Stimulated activated memory B cell treated with anti-CD40 and anti-IgM and Interleukin-4, amounts not matched to agents 10 μg/mL and 1 μg/mL and 100 μg/mL, for 72 hours (primary cell): ENCODE data around the gene BCAM.
"Not testable (repeated sequence)": the region's sequence is repeated elsewhere in the genome, so short reads cannot be mapped to it uniquely, and the experiment has no call there.

Source experiments
- ATAC-seq: fragments of 150-1000 bp; cut with Tn5 transposase; 2 replicates; pipeline ENCODE4 v1.10.0; 2021
- H3K27ac Mint-ChIP-seq: one replicate; pipeline ENCODE4 v1.8.0; 2022; ENCODE audit warnings: mild to moderate bottlenecking, mixed read lengths
- H3K27me3 Mint-ChIP-seq: one replicate; pipeline ENCODE4 v1.8.0; 2022; ENCODE audit warnings: mixed read lengths
- H3K36me3 Mint-ChIP-seq: one replicate; pipeline ENCODE4 v1.8.0; 2022; ENCODE audit warnings: mixed read lengths
- H3K4me1 Mint-ChIP-seq: one replicate; pipeline ENCODE4 v1.8.0; 2022; ENCODE audit warnings: mixed read lengths
- H3K4me3 Mint-ChIP-seq: one replicate; pipeline ENCODE4 v1.8.0; 2022; ENCODE audit warnings: mild to moderate bottlenecking, moderate library complexity, mixed read lengths
- H3K9me3 Mint-ChIP-seq: one replicate; pipeline ENCODE4 v1.8.0; 2022; ENCODE audit warnings: mixed read lengths

The BCAM gene, protein sequence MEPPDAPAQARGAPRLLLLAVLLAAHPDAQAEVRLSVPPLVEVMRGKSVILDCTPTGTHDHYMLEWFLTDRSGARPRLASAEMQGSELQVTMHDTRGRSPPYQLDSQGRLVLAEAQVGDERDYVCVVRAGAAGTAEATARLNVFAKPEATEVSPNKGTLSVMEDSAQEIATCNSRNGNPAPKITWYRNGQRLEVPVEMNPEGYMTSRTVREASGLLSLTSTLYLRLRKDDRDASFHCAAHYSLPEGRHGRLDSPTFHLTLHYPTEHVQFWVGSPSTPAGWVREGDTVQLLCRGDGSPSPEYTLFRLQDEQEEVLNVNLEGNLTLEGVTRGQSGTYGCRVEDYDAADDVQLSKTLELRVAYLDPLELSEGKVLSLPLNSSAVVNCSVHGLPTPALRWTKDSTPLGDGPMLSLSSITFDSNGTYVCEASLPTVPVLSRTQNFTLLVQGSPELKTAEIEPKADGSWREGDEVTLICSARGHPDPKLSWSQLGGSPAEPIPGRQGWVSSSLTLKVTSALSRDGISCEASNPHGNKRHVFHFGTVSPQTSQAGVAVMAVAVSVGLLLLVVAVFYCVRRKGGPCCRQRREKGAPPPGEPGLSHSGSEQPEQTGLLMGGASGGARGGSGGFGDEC

DNA sequence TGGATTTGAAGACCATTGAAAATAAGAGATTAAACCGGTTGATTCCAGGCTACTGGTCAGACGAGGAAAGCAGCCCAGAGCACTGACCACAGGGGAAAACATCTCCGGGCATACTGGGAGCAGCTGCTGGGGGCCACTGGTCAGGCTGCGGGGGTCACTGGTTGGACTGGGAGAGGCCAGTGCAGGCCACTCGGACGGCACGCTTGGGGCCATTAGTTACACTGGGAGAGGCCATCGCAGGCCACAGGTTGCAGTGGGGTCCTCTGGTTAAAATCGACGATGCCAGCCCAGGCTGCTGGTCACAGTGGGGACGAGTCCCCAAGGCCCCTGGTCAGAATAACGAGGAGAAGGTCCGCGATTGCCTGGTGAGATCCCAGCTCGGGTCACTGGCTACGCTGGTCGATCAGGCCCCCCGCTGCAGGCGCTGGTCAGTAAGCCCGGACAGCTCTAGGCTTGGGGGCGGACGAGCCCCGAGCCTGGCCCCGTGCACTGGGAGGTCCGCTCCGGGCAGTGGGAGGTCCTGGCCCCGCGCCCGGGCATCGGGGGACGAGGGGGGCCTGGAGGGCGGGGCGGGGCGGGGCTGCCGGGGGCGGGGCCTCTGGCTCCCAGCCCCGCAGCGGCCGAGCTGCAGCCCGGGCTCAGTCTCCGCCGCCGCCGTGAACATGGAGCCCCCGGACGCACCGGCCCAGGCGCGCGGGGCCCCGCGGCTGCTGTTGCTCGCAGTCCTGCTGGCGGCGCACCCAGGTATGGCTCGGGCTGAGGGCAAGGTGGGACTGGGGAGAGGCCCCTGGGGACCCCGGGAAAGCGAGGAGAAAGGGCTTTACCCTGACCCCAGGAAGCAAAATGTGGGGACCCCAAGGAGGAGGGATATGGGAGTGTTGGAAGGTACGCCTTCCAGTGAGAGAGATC, at the start of gene BCAM:
Gene BCAM (plus strand): TSS at position 641 of the 909 bp plus-strand sequence. CDS start 22 bp downstream, at position 663.
- Mint-ChIP-seq H3K9me3 (no peaks in the 10 kb centered on the region), H3K4me3 (peak within 1 kb of the TSS; percentile 30), H3K27ac (no peak within 1 kb of the TSS), H3K27me3 (peaks cover 65% of the 10 kb centered on the region), H3K4me1 (peaks cover 7% of the 10 kb centered on the region), H3K36me3 (no peaks in the 10 kb centered on the region)
- no peak for ATAC-seq

- ATAC-seq: no peak
- Mint-ChIP-seq H3K27ac (no peak overlapping the region), H3K4me3 (no peak overlapping the region), H3K27me3 (no peaks in the 10 kb centered on the region), H3K36me3 (peaks cover 34% of the 10 kb centered on the region), H3K4me1 (peaks cover 13% of the 10 kb centered on the region), H3K9me3 (no peaks in the 10 kb centered on the region)
These were observed 46.9 kb upstream of the BCAM start for GRCh38 chr19:44762038-44762437.

- Mint-ChIP-seq H3K4me3 (no peak overlapping the region), H3K9me3 (peaks cover 6% of the 10 kb centered on the region), H3K27ac (peak overlapping the region; percentile 17), H3K4me1 (peaks cover 32% of the 10 kb centered on the region), H3K27me3 (no peaks in the 10 kb centered on the region), H3K36me3 (peaks cover 5% of the 10 kb centered on the region)
- no peak for ATAC-seq
These were observed 43.6 kb upstream of the BCAM start for GRCh38 chr19:44765033-44765948.

GRCh38 chr19:44765949-44766335, 43.0 kb upstream of the BCAM start:
- ATAC-seq: no peak
- no peak overlapping the region for H3K27ac Mint-ChIP-seq
- no peaks in the 10 kb centered on the region for H3K27me3 Mint-ChIP-seq
- no peak overlapping the region for H3K4me3 Mint-ChIP-seq
- no peaks in the 10 kb centered on the region for H3K36me3 Mint-ChIP-seq
- H3K9me3 Mint-ChIP-seq: peaks cover 6% of the 10 kb centered on the region
- peaks cover 36% of the 10 kb centered on the region for H3K4me1 Mint-ChIP-seq

DNA sequence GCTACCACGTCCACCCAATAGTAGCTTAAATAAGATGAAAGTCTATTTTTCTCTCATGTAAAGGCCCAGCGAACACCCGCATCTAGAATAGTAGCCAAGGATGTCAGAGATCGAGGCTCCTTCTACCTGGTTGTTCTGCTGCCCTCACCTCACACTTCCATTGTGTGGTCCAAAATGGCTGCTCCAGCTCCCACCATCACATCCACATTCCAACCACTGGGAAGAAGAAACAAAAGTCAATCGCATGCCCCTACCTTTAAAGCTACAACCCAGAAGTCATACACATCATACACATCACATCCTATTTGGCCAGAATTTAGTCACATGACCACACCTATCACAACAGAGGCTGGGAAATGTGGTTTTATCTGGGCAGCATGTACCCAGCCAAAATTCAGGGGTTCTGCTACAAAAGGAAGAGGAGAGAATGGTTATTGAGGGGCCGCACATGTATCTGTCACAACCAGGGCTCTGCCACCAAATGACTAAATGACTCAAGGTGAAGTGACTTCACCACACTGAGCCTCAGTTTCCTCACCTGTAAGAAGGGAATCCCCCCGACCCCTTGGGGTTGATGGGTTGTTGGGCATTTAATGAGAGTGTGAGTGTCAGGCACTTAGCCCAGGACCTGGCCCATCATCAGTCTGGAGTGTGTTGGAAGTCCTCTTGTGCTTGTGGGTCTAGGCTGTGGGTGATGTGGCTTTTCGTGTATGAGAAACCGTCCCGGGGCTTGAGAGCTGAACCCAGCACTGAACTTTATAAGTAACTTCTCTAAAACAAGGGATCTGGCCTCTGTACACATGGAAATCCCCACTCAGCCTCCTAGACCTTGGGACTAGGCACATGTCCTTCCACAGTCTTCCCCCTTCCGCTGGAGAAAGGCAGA, 41.4 kb upstream of the BCAM start:
- no peak overlapping the region for H3K4me3 Mint-ChIP-seq
- no peaks in the 10 kb centered on the region for H3K27me3 Mint-ChIP-seq
- no peak for ATAC-seq
- H3K36me3 Mint-ChIP-seq: no peaks in the 10 kb centered on the region
- H3K27ac Mint-ChIP-seq: no peak overlapping the region
- peaks cover 6% of the 10 kb centered on the region for H3K9me3 Mint-ChIP-seq
- peaks cover 37% of the 10 kb centered on the region for H3K4me1 Mint-ChIP-seq

GRCh38 chr19:44770550-44771257, 38.2 kb upstream of the BCAM start:
- Mint-ChIP-seq H3K4me1 (peaks cover 31% of the 10 kb centered on the region), H3K36me3 (no peaks in the 10 kb centered on the region)

DNA sequence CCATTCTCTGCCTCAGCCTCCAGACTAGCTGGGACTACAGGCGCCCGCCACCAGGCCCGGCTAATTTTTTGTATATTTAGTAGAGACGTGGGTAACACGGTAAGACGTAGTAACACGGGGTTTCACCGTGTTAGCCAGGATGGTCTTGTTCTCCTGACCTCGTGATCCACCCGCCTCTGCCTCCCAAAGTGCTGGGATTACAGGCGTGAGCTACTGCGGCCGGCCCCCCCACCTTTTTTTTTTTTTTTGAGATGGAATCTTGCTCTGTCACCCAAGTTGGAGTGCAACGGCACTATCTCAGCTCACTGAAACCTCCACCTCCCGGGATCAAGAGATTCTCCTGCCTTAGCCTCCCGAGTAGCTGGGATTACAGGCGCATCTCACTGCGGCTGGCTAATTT, 36.8 kb upstream of the BCAM start:
- H3K4me3 Mint-ChIP-seq, H3K27ac Mint-ChIP-seq: not testable (repeated sequence)

More at GRCh38 chr19:44770550-44771257, 38.2 kb upstream of the BCAM start:
- Mint-ChIP-seq H3K9me3 (peaks cover 6% of the 10 kb centered on the region), H3K27me3 (no peaks in the 10 kb centered on the region), H3K27ac (peak overlapping the region; percentile 58), H3K4me3 (peak overlapping the region; percentile 48)
- ATAC-seq: peak; percentile 100

DNA sequence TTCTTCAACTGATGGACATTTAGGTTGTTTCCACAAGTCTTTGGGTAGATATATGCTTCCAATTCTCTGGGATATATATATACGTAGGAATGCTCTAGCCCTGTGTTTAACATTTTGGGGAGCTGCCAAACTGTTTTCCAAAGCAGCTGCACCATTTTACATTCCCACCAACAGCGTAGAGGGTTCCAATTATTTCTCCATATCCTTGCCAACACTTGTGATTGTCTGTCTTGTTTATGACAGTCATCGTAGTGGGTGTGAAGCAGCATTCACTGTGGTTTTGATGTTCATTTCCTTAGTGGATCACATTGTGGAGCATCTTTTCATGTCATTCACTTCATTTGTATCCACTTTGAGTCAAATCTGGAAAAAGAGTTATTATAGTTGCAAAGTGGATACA, 35.9 kb upstream of the BCAM start:
- Mint-ChIP-seq H3K27me3 (peaks cover 9% of the 10 kb centered on the region), H3K36me3 (no peaks in the 10 kb centered on the region), H3K9me3 (peaks cover 3% of the 10 kb centered on the region), H3K4me3 (no peak overlapping the region), H3K27ac (no peak overlapping the region), H3K4me1 (peaks cover 23% of the 10 kb centered on the region)
- no peak for ATAC-seq

More for the DNA sequence above, 36.8 kb upstream of the BCAM start:
- not testable (repeated sequence) for H3K9me3 Mint-ChIP-seq, ATAC-seq, H3K36me3 Mint-ChIP-seq, H3K27me3 Mint-ChIP-seq
- H3K4me1 Mint-ChIP-seq: peaks cover 31% of the 10 kb centered on the region

DNA sequence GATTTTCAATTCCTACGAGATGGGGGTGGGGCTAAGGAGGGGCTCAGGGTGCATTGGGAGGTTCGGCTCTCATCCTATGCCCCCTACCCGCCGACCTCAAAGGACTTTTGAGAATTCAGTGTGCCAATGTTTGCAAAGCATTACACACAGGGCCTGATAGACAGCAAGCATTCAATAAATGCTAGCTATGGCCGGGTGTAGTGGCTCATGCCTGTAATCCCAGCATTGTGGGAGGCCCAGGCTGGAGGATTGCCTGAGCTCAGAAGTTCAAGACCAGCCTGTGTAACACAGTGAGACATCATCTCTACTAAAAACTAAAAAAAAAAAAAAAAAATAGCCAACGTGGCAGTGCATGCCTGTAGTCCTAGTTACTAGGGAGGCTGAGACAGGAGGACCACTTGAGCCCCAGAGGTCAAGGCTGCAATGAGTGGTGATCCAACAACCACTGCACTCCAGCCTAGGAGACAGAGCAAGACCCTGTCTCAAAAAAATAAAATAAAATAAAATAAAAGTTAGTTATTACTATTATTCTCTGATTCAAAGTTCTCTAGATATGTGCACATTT, 33.1 kb upstream of the BCAM start:
- peaks cover 3% of the 10 kb centered on the region for H3K4me1 Mint-ChIP-seq
- no peak overlapping the region for H3K27ac Mint-ChIP-seq
- no peak overlapping the region for H3K4me3 Mint-ChIP-seq
- no peaks in the 10 kb centered on the region for H3K9me3 Mint-ChIP-seq
- no peak for ATAC-seq
- no peaks in the 10 kb centered on the region for H3K36me3 Mint-ChIP-seq
- peaks cover 19% of the 10 kb centered on the region for H3K27me3 Mint-ChIP-seq

DNA sequence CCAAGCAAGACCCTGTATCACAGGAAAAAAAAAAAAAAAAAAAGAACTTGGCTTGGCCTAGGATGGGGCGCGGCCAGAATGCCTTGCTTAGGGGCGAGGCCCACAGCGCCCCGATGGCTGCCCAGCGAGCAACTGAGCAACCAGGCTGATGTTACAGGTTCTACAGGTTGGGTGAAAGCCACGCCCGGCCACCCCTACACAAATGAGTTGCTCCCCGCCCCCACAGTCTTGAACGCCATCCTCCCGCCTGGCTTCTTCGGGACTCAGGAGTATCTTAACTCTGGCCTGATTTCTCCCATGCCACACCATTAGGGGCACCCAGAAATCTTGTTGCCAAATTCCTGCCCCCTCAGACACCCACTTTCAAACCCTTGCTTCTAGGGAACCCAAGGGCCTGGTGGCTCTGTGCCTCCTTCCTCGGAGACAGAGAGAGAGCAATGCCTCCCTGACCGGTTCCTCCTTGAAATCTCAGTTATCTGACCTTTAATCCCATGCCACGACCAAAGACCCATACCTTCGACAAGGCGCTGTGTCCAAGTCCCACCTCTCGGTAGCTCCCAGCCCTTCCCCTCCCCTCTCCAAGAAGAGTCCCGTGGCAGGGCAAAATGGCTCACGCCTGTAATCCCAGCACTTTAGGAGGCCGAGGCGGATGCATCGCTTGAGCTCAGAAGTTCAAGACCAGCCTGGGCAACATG, 32.4 kb upstream of the BCAM start:
- Mint-ChIP-seq H3K36me3 (no peaks in the 10 kb centered on the region), H3K4me1 (no peaks in the 10 kb centered on the region), H3K27ac (no peak overlapping the region), H3K4me3 (no peak overlapping the region), H3K9me3 (no peaks in the 10 kb centered on the region), H3K27me3 (peaks cover 19% of the 10 kb centered on the region)
- no peak for ATAC-seq

GRCh38 chr19:44777715-44778347, 31.1 kb upstream of the BCAM start, which contains the start of gene CBLC:
CBLC (plus strand) TSS chr19:44777890; CDS start chr19:44777932, 42 bp downstream.
- H3K27me3 Mint-ChIP-seq: peaks cover 19% of the 10 kb centered on the region
- peak; percentile 39 for ATAC-seq
- no peaks in the 10 kb centered on the region for H3K4me1 Mint-ChIP-seq
- no peaks in the 10 kb centered on the region for H3K36me3 Mint-ChIP-seq
- H3K9me3 Mint-ChIP-seq: no peaks in the 10 kb centered on the region
- H3K27ac Mint-ChIP-seq: no peak within 1 kb of the TSS
- no peak within 1 kb of the TSS for H3K4me3 Mint-ChIP-seq

DNA sequence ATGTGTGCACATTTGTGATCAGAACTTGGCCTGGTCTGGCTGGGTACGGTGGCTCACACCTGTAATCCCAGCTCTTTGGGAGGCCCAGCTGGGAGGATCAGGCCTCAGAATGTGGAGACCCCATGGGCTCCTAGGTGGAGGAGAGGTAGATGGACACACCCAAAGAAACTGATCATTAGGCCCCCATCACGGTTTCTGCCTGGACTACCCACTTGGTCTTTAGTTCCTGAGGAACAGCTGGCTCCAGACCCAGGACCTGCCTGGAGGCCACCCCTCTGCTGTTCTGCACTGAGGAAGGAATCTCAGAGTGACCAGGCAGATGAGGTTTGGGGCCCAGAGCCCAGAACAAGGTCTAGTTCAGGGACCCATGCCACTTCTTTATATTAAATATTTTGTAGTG, 29.8 kb upstream of the BCAM start:
- peaks cover 24% of the 10 kb centered on the region for H3K27me3 Mint-ChIP-seq

More for the DNA sequence above, 29.8 kb upstream of the BCAM start:
- H3K9me3 Mint-ChIP-seq: no peaks in the 10 kb centered on the region
- H3K4me3 Mint-ChIP-seq: no peak overlapping the region
- H3K4me1 Mint-ChIP-seq: peaks cover 2% of the 10 kb centered on the region
- ATAC-seq: no peak
- H3K27ac Mint-ChIP-seq: no peak overlapping the region
- no peaks in the 10 kb centered on the region for H3K36me3 Mint-ChIP-seq
